ENCODE data around the gene LRRC1. TPM values are rescaled to one million over a fixed set of nuclear protein-coding genes. Genes with fewer than 3 reads are reported as not detected.

LRRC1 gene
- total and polyA plus RNA-seq, 2 of the 8 experiments (the other 6 are each of a cell fraction or from before 2014, with no cell fraction given) = 6.7 to 15.9 TPM

DNA sequence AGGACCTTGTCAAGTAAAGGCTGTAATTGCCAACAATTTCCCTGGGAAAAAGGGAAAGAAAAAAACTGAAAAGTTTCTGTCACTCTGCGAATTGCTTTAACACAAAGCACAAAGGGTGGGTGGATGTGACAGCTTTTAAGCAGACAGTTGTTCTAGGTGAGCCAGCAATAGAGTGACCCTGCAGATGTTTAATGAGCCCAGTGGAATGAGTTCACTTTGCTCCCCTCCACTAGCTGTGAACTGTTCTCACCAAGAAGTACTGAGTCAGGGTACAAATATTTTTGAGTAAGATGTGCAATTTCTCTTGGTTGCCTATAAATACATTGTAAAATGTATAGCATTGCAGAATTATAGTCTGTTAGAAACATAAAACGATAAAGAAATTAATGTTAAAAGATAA lies 26.2 kb upstream of the LRRC1 start (continued):
- no peak for TF ChIP-seq SIX5 (IDR thresholded peaks at IDR 0.05; ENCODE audit: low read depth, low read length)
- TF ChIP-seq CHD1 (IDR thresholded peaks at IDR 0.05; ENCODE audit: low read depth, low read length) = no peak
- TF ChIP-seq CTBP2 (IDR thresholded peaks at IDR 0.05; ENCODE audit: borderline replicate concordance, insufficient read depth, insufficient read length, low read length) = no peak
- no peak for TF ChIP-seq HDAC6 (IDR thresholded peaks at IDR 0.05; ENCODE audit: low read depth, low read length)
